Dendritic cell treated with granulocyte-macrophage colony-stimulating factor and Interleukin-4, amounts not matched to agents 40 ng/mL and 50 ng/mL, for 4 days (primary cell): ENCODE results near the gene MLKL.
"Not testable (repeated sequence)": the region's sequence is repeated elsewhere in the genome, so short reads cannot be mapped to it uniquely, and the experiment has no call there.

Source experiments
- H3K27ac Mint-ChIP-seq: one replicate; pipeline ENCODE4 v1.8.0; 2022; ENCODE audit warnings: mild to moderate bottlenecking, mixed read lengths
- H3K27me3 Mint-ChIP-seq: one replicate; pipeline ENCODE4 v1.8.0; 2022; ENCODE audit warnings: mild to moderate bottlenecking, mixed read lengths
- H3K36me3 Mint-ChIP-seq: one replicate; pipeline ENCODE4 v1.8.0; 2022; ENCODE audit warnings: low read depth, mixed read lengths
- H3K4me1 Mint-ChIP-seq: one replicate; pipeline ENCODE4 v1.8.0; 2022; ENCODE audit warnings: low read depth, mixed read lengths
- H3K4me3 Mint-ChIP-seq: one replicate; pipeline ENCODE4 v1.8.0; 2022; ENCODE audit warnings: mild to moderate bottlenecking, moderate library complexity, mixed read lengths
- H3K9me3 Mint-ChIP-seq: one replicate; pipeline ENCODE4 v1.8.0; 2022; ENCODE audit warnings: mixed read lengths
- intact Hi-C: fragments of 100-400 bp; cut with micrococcal nuclease; formaldehyde crosslinking; loops from one replicate; pipeline ENCODE4 v1.15.0; 2022

Gene MLKL

DNA sequence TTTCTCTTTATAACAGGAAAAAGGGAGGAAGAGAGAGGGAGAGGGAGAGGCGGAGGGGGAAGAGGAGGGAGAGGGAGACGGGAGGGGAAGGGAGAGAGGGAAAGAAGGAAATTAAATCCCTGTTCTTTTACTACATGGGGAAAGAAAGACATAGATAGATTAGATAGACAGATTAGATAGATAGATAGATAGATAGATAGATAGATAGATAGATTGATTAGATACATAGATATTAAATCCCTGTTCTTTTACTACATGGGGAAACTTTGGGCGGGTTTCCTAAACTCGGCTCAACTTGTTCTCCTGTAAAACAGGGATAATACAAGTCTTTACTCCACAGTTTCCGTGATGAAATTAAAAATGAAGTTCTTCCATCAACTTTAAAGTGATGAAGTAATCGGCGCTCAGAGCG, 34.6 kb downstream of the MLKL start:
- peaks cover 43% of the 10 kb centered on the region for H3K4me1 Mint-ChIP-seq
- H3K36me3 Mint-ChIP-seq, result peaks cover 53% of the 10 kb centered on the region
- H3K27ac Mint-ChIP-seq, result peak overlapping the region; percentile 85
- peak overlapping the region; percentile 88 for H3K4me3 Mint-ChIP-seq
- H3K9me3 Mint-ChIP-seq, result no peaks in the 10 kb centered on the region
- intact Hi-C loops, result loop anchor here (2.0 kb wide), 1 partner anchor 35 kb away; the partner anchor contains the start of gene MLKL
- no peaks in the 10 kb centered on the region for H3K27me3 Mint-ChIP-seq

DNA sequence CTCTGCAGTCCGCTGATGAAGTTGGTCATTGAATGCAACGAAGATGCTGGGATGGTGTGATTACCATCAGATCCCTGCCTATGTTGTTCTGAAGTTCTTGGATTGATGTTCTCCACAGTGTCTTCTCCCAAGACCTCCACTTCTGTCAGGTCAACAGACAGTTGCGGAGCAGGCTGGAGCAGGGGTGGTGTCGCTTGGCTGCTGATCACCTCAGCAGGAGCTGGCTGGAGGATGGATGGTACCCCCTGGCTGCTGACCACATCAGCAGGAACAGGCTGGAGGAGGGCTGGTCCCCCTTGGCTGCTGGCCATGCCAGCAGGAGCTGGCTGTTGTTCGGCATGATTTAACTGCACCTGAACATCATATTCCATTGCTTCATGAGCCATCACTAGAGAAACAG, 39.6 kb downstream of the MLKL start:
- no peak overlapping the region for H3K27ac Mint-ChIP-seq

DNA sequence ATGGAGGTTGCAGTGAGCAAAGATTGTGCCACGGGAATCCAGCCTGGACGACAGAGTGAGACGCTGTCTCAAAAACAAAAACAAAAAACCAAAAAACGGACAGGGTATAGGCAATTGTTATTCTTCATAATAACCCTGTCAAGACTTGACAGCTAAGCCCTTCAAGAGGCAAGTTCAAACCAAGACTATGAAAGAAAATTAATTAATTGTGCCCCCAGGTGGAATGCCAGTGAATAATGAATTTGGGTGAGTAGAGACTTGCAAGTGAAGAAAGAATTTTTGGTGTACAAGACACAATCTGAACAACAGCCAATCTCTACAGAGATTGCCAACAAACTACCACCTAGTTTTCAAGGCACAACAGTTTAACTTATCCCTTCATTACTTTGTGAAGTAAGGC, 40.3 kb downstream of the MLKL start:
- Mint-ChIP-seq H3K27me3 (no peaks in the 10 kb centered on the region), H3K4me1 (peaks cover 60% of the 10 kb centered on the region), H3K27ac (peak overlapping the region; percentile 73), H3K9me3 (no peaks in the 10 kb centered on the region), H3K36me3 (peaks cover 76% of the 10 kb centered on the region), H3K4me3 (no peak overlapping the region)
- intact Hi-C loops, result no loop called here

More for the DNA sequence above, 39.6 kb downstream of the MLKL start:
- Mint-ChIP-seq H3K9me3 (no peaks in the 10 kb centered on the region), H3K27me3 (no peaks in the 10 kb centered on the region), H3K36me3 (peaks cover 75% of the 10 kb centered on the region), H3K4me1 (peaks cover 62% of the 10 kb centered on the region), H3K4me3 (no peak overlapping the region)
- intact Hi-C loops, result no loop called here

DNA sequence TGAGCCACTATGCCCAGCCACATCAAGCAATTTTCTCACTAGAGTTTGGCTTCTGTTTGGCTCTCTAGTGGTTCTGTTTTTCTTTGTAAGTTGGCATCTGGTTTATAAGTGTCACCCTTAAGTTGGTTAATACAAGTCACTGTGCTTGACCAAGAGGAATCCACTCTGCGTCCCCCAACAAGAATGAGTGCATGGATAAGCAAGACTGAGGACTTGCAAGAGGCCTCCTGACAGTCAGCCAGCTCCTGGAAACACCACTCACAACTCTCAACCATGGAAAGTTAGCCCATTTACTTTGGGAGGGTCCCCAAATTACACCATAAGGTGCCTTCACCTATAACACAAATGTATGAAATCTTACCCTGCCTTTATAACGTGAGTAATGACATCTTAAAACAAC, 41.6 kb downstream of the MLKL start:
- H3K4me3 Mint-ChIP-seq, result no peak overlapping the region
- peak overlapping the region; percentile 73 for H3K27ac Mint-ChIP-seq
- intact Hi-C loops, result no loop called here
- peaks cover 71% of the 10 kb centered on the region for H3K36me3 Mint-ChIP-seq
- H3K4me1 Mint-ChIP-seq, result peaks cover 66% of the 10 kb centered on the region
- no peaks in the 10 kb centered on the region for H3K9me3 Mint-ChIP-seq
- no peaks in the 10 kb centered on the region for H3K27me3 Mint-ChIP-seq

DNA sequence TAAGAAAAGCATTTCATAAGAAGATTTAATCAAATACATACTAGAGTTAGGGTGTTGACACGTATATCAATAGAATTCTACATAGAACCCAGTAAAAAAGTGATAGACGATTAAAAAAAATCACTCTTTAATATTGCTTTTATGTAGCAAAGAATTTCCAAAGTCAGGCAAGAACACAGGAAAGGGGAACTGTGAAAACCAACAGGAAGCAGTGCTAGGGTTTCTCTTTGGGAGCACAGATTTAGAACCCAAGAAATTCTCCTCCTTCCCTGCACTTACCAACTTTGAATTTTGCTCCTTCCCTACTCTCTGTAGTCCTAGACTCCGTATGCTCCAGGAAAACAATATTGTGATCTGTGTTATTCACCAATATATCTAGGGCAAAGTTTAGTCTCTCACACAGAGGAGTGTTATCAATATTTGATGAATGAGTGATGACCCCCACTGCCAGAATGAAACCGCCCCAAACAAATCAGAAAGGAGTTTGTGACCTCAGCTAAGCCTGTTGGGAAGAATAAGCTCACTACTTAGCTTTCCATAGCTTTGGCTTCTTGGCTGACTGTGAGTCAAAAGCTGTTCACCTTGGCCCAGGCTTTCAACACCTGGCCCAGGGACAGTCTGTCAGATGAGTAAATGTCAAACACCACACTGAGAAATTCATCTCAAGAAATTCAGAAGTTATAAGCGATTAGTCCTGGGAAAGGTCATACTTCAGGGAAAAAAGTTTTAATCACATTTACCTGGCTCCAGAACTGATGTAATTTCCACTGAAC, 42.6 kb downstream of the MLKL start:
- intact Hi-C loops, result no loop called here
- Mint-ChIP-seq H3K4me1 (peaks cover 66% of the 10 kb centered on the region), H3K4me3 (peak overlapping the region; percentile 58), H3K27ac (peak overlapping the region; percentile 73), H3K27me3 (no peaks in the 10 kb centered on the region), H3K36me3 (peaks cover 70% of the 10 kb centered on the region), H3K9me3 (no peaks in the 10 kb centered on the region)

DNA sequence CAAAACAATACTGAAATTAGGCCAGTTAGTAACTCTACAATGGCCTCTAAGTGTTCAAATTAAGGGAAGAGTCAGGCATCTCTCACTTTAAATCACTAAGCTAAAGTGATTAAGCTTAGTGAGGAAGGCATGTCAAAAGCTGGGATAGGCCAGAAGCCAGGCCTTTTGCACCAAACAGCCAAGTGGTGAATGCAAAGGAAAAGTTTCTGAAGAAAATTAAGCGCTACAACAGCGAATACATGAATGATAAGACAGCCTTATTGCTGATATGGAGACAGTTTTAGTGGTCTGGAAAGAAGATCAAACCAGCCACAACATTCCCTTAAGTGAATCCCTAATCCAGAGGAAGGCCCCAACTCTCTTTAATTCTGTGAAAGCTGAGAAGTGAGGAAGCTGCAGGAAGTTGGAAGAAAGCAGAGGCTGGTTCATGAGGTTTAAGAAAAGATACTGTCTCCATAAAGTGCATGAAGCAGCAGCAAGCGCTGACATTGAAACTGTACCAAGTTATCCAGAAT, 46.1 kb downstream of the MLKL start:
- Mint-ChIP-seq H3K4me1 (peaks cover 54% of the 10 kb centered on the region), H3K27ac (peak overlapping the region; percentile 45), H3K36me3 (peaks cover 65% of the 10 kb centered on the region), H3K27me3 (no peaks in the 10 kb centered on the region), H3K4me3 (no peak overlapping the region), H3K9me3 (no peaks in the 10 kb centered on the region)
- intact Hi-C loops, result no loop called here

DNA sequence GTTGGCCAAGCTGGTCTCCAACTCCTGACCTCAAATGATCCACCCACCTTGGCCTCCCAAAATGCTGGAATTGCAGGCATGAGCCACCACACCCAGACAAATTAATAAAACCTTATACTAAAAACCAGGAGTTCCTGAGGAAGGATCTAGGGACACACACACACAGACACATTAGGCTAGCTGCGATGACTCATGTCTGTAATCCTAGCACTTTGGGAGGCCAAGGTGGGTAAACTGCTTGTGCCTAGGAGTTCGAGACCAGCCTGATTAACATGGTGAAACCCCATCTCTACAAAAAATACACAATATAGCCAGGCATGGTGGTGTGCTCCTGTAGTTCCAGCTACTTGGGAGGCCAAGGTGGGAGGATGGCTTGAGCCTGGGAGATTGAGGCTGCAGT, 47.8 kb downstream of the MLKL start:
- H3K27me3 Mint-ChIP-seq, H3K4me3 Mint-ChIP-seq, intact Hi-C loops, H3K9me3 Mint-ChIP-seq: not testable (repeated sequence)
- peaks cover 37% of the 10 kb centered on the region for H3K4me1 Mint-ChIP-seq
- peak overlapping the region; percentile 70 for H3K27ac Mint-ChIP-seq
- peaks cover 68% of the 10 kb centered on the region for H3K36me3 Mint-ChIP-seq

DNA sequence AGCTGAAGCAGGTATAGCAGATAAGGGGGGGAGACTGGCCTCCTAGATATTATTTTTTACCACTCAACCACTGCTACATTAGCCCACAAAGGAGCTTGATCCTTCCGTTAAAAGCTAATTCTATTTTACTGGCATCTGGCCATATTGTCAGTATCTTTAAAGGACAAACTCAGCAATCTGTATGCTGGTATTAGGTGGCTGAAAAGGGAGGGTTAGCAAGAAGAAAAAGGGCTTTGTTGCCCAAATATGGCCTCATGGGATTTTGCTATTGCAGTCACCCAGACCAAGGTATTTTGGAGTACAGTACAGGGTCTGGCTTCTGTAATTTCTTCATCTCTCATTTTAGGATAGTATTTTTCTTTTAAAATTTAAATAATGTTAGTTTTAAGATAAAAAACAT, 48.4 kb downstream of the MLKL start:
- no peaks in the 10 kb centered on the region for H3K27me3 Mint-ChIP-seq
- H3K4me1 Mint-ChIP-seq, result peaks cover 35% of the 10 kb centered on the region
- no peaks in the 10 kb centered on the region for H3K9me3 Mint-ChIP-seq
- peaks cover 74% of the 10 kb centered on the region for H3K36me3 Mint-ChIP-seq
- intact Hi-C loops, result no loop called here
- H3K4me3 Mint-ChIP-seq, result no peak overlapping the region
- H3K27ac Mint-ChIP-seq, result no peak overlapping the region

DNA sequence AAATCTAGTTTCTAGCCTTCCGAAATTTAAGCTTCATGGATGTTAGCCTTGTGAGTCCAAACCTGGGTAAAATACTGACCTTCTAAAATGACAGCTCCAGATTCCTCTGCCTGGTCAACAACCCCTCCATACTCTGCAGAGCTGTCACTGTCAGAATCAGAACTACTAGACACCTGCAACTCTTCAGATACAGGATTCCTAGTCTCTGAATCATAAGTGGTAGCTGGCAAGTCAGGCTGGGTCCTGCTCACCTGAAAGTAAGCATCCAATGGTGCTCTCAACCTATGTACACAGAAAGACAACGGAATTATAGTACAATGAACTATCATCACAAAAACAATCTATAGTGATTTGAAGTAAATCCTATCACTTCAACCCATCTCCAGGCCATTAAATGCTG, 48.8 kb downstream of the MLKL start:
- no peaks in the 10 kb centered on the region for H3K9me3 Mint-ChIP-seq
- peaks cover 33% of the 10 kb centered on the region for H3K4me1 Mint-ChIP-seq
- peaks cover 77% of the 10 kb centered on the region for H3K36me3 Mint-ChIP-seq
- peak overlapping the region; percentile 8 for H3K27ac Mint-ChIP-seq
- H3K4me3 Mint-ChIP-seq, result no peak overlapping the region
- no peaks in the 10 kb centered on the region for H3K27me3 Mint-ChIP-seq
- intact Hi-C loops, result no loop called here

DNA sequence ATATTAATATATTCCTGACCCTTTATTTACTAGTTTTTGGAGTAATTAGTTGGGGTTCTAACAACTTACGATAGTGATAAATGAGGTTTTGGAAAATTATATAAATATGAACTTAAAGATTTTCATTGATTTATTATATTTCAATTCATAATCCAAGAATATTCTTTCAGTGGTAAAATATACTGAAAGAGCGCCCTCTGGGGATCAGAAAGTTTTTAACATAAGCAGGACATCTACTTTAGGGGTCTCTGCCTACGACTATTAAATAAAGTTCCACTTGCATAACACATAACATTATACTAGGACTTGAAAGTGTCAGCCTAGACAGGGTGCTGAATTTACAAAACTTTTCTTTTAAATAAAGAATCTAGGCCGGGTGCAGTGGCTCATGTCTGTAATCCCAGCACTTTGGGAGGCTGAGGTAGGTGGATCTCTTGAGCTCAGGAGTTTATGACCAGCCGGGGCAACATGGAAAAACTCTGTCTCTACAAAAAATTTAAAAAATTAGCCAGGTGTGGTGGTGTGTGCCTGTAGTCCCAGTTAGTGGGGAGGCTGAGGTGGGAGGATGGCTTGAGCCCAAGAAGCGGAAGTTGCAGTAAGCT, 49.6 kb downstream of the MLKL start:
- Mint-ChIP-seq H3K36me3 (peaks cover 81% of the 10 kb centered on the region), H3K27ac (no peak overlapping the region), H3K9me3 (no peaks in the 10 kb centered on the region), H3K4me3 (no peak overlapping the region), H3K4me1 (peaks cover 28% of the 10 kb centered on the region), H3K27me3 (no peaks in the 10 kb centered on the region)
- intact Hi-C loops, result no loop called here

DNA sequence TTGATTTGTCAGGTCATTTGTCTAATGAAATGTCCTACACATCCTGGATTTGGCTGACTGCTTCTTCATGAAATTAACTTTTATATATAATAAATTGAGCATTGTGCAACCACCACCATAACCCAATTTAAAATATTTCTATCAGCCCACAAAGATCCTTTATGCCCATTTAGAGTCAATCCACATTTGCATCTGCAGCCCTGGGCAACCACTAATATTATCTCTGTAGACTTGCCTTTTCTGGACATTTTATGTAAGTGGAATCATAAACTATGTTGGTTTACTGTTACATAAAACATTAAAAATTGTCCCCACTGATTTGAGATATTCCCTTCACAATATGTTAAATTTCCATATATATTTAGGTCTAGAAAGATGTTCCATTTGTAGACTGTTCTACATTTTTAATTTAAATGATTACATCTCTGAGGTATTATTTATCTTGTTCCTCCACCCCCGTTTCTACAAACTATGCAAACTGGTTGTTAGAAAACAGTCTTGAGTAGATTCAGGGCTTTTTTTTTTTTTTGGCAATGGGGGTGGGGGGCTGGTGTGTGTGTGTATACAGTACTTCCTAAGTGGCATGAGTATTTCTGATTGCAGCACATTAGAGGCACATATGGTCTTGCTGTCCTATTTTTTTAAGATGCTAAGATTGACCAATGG, 50.7 kb downstream of the MLKL start:
- H3K27me3 Mint-ChIP-seq, result no peaks in the 10 kb centered on the region
- peaks cover 19% of the 10 kb centered on the region for H3K4me1 Mint-ChIP-seq
- H3K27ac Mint-ChIP-seq, result no peak overlapping the region
- no peaks in the 10 kb centered on the region for H3K9me3 Mint-ChIP-seq
- no peak overlapping the region for H3K4me3 Mint-ChIP-seq
- intact Hi-C loops, result no loop called here
- H3K36me3 Mint-ChIP-seq, result peaks cover 84% of the 10 kb centered on the region

DNA sequence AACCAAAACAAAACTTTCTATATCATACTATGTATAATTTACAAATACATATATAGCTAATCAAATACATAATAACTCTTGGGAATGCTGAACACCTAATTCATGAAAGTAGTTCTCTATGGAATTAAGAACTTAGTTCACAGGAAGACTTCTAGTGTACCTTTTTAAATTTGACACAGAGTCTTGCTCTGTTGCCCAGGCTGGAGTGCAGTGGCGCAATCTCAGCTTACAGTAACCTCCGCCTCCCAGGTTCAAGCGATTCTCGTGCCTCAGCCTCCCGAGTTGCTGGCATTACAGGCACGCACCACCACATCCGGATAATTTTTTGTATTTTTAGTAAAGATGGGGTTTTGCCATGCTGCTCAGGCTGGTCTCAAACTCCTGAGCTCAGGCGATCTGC, 58.7 kb downstream of the MLKL start:
- H3K36me3 Mint-ChIP-seq, result peaks cover 89% of the 10 kb centered on the region
- no peak overlapping the region for H3K27ac Mint-ChIP-seq
- intact Hi-C loops, result no loop called here
- no peaks in the 10 kb centered on the region for H3K27me3 Mint-ChIP-seq
- no peak overlapping the region for H3K4me3 Mint-ChIP-seq
- H3K4me1 Mint-ChIP-seq, result no peaks in the 10 kb centered on the region
- no peaks in the 10 kb centered on the region for H3K9me3 Mint-ChIP-seq

DNA sequence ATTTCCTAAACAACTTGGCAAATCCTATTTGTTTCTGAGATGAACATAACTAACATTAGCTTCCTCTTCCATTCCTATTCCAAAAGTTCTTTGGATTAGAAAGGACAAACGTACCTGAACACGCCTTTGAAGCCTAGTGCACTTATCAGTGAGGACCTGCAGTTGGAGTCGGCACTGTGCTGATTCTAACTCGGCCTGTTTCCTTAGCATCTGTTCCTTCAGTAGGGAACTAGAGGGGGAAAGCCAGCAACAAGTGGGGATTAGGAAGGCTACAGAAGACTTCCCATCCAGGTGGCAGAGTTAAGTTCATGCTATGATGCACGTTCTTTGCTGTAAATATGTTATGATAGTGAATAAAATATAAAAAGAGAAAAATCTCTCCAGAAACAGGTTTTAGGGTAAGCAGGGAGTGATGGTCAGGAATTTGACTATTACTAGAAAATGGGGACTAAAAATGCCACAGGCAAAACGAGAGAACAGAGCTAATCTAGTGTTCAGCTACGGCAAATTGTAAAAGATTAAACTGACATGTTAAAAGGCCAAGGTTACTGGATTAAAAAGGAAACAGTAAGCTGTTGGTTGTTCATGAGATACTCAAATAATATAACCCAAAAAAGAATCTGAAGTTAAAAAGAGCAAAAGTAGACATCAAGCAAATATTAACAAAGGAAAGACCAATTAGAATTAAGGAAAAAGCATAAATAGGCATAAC, 62.8 kb downstream of the MLKL start:
- H3K4me1 Mint-ChIP-seq, result no peaks in the 10 kb centered on the region
- H3K4me3 Mint-ChIP-seq, result no peak overlapping the region
- H3K27me3 Mint-ChIP-seq, result no peaks in the 10 kb centered on the region
- intact Hi-C loops, result no loop called here
- peaks cover 89% of the 10 kb centered on the region for H3K36me3 Mint-ChIP-seq
- no peak overlapping the region for H3K27ac Mint-ChIP-seq
- H3K9me3 Mint-ChIP-seq, result no peaks in the 10 kb centered on the region

DNA sequence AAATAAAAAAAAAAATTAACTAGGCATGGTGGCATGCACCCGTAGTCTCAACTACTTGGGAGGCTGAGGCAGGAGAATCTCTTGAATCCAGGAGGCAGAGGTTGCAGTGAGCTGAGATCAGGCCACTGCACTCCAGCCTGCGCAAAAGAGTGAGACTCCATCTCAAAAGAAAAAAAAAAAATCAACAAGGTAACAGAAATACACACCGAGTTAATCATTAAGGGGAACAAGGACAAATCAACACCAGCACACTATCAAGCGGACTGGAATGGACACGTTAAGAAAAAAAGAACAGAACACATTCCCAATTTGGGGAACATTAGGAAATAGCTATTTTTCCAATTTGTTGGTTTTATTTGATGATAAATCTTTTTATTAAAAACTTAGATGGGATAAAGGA, 65.4 kb downstream of the MLKL start:
- Mint-ChIP-seq H3K27ac (no peak overlapping the region), H3K36me3 (peaks cover 92% of the 10 kb centered on the region), H3K4me3 (no peak overlapping the region), H3K9me3 (no peaks in the 10 kb centered on the region), H3K27me3 (no peaks in the 10 kb centered on the region), H3K4me1 (no peaks in the 10 kb centered on the region)
- intact Hi-C loops, result no loop called here
